Stimulated activated naive CD4-positive, alpha-beta T cell (primary cell): ENCODE data around the gene ZC3H10.
"Not testable (repeated sequence)": the region's sequence is repeated elsewhere in the genome, so short reads cannot be mapped to it uniquely, and the experiment has no call there.

Experiments used
- DNase-seq, 6 experiments: peaks; one replicate each; lab custom pipeline; 2025; lab: John Stamatoyannopoulos, UW

ZC3H10 gene

DNA sequence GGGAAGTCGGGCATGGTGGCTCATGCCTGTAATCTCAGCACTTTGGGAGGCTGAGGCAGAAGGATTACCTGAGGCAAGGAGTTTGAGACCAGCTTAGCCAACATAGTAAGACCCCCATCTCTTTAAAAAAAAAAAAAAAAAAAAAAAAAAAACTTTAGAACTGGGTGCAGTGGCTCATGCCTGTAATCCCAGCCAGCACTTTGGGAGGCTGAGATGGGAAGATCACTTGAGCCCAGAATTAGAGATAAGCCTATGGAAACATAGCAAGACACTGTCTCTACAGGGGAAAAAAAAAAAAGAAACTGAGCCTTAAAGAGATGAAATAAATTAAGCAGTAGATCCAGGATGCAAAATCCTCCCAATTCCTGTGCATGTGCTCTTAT is 15.4 kb upstream of the ZC3H10 start:
- no peak for DNase-seq

GRCh38 chr12:56103066-56103711 is 14.9 kb upstream of the ZC3H10 start:
- peak in 3 of 6 experiments; percentile 61 to 74 (median 63) for DNase-seq

DNA sequence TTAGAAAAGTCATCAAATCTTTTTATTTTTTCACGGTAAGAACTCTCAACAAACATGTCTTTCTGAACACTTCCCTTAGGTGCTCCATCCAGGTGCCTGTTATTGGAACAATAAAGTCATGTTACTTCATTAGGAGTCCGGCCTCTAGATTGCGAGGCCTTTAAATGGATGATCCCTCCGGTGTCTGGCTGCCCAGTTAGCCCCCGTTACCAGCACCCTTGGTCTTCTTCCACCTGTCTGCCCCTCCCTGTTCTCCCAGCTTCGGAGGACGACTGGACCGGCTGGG is 14.3 kb upstream of the ZC3H10 start:
- no peak for DNase-seq

DNA sequence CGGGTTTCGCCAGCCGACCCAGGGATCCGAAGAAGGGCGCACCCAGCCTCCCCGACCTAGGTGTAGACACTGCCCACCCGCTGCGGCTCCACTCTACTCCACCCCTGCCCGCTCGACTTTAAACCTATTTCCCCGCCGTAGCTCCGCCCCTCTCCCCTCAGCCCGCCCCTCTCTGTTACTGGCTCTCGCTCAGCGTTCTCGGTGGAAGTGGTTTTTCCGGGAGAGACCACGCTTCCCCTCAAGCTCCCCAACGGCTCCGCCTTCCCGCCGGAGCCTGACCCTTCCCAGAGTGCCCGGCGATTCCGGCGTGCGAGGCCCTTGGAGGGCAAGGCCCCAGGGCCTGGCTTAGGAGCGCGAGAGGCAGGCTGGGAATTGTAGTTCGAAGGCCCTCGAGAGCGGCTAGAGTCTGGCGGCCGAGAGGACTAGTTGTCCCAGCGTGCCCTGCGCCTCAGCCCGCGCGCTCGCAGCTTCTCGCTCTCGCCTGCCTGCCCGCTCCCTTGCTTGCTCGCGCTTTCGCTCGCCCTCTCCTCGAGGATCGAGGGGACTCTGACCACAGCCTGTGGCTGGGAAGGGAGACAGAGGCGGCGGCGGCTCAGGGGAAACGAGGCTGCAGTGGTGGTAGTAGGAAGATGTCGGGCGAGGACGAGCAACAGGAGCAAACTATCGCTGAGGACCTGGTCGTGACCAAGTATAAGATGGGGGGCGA is 13.8 kb upstream of the ZC3H10 start, which contains the start of gene PA2G4:
Gene PA2G4, plus strand, starts transcription at position 451 of the 706 bp plus-strand sequence. Its CDS starts 179 bp downstream, at position 630.
- DNase-seq, result peak; percentile 89 to 96 (median 94)

DNA sequence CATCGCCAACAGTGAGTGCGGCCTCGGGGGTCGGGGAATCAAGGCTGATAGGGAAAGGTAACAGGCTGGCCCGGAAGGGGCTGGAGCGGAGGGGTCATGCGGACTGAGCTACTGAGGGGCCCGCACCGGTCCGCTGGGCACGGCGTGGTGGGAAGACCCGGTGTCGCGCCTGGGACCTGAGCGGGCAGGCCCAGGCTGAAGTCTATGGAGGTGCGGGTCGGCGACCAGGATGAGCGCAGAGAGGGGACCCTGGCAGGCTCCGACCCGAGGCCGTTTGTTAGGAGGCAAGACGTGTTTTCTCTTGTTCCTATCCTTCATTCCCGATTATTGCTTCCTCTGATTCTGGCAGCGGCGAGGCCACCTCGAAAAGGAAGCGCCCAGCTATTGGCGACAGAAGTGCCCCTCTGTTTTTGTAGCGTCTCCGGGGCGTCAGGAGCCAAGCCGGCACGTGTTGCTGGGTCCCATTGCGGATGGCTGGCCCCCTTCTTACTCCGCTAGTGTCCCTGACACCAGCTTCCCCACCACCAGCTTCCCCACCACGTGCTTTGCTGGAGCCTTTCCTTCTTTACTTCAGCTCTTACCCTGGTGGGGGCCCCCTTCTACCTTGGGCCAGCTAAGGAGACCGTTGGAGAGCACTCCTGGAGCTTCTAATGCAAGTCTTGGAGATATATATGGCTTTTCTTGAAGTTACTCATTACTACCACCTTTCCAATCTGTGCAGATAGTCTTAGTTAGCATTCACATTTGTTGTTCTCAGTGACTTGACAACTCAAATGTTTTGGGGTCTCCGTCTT is 13.1 kb upstream of the ZC3H10 start:
- no peak for DNase-seq

GRCh38 chr12:56105609-56105902 is 12.5 kb upstream of the ZC3H10 start:
- no peak for DNase-seq

- DNase-seq, result no peak
These were observed 10.8 kb upstream of the ZC3H10 start for GRCh38 chr12:56107242-56107641.

DNA sequence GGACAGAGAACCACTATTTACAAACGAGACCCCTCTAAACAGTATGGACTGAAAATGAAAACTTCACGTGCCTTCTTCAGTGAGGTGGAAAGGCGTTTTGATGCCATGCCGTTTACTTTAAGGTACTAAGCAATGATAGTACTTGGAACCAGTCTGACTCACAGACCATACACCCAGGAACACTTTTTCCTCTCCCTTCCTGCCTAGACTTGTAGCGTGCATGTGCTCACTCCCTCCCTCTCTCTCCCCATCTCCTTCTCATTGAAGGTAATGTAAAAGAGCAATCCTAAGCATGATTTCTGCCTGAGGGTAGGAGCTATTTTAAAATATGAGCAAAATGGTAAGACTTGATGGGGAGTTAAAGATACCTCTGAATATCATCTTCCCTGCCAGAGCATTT is 7.5 kb upstream of the ZC3H10 start:
- DNase-seq, result no peak

GRCh38 chr12:56114084-56114483 is 4.0 kb upstream of the ZC3H10 start:
- DNase-seq, result no peak

DNA sequence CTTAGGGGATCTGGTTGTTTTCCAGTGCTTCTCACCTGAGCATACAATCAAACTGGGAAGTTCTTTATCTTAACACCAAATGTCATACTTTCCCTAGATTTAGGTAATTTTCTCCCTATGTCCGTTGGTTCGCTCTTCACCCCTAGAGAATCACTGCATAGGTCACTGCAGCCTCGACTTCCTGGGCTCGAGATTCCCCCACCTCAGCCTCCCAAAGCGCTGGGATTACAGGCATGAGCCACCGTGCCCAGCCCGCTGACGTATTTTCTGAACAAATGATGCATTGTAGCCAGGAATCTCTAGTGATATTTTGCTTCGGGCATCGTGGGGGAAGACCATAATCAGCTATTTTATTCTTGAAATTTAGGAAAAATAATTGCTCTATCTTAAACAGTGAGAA is 2.7 kb upstream of the ZC3H10 start:
- DNase-seq, result no peak

DNA sequence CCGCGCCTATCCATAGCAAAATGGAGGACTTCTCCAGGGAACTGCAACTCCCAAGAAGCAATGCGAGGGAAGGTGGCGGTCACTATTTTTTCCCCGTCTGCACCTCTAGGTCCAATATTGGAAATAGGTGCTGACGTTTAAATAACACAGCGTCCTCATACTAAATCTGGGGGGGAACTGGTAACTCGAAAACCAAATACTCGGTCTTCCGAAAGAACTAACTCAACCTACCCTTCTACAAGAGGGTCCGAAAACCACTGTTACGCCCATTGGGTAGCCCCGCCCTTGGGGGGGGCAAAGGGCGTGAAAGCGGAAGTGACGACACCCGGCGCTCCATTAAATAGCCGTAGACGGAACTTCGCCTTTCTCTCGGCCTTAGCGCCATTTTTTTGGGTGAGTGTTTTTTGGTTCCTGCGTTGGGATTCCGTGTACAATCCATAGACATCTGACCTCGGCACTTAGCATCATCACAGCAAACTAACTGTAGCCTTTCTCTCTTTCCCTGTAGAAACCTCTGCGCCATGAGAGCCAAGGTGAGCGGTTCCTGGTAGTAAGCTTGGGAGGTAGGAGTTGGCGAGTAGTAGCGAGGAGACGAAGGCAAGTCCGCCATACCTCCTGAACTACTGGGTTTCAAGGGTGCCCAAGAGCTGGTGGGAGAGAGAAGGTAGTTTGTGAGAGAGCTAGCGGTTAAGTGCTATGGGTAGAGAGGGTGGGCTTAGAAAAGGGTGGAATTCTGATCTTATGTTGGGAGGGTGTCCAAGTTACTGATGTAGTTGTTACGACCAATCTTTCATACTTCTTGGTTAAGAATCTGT is 1.6 kb upstream of the ZC3H10 start, which contains the start of gene RPL41:
Gene RPL41, plus strand, starts transcription at position 367 of the 815 bp plus-strand sequence.
- peak; percentile 87 to 98 (median 91) for DNase-seq

DNA sequence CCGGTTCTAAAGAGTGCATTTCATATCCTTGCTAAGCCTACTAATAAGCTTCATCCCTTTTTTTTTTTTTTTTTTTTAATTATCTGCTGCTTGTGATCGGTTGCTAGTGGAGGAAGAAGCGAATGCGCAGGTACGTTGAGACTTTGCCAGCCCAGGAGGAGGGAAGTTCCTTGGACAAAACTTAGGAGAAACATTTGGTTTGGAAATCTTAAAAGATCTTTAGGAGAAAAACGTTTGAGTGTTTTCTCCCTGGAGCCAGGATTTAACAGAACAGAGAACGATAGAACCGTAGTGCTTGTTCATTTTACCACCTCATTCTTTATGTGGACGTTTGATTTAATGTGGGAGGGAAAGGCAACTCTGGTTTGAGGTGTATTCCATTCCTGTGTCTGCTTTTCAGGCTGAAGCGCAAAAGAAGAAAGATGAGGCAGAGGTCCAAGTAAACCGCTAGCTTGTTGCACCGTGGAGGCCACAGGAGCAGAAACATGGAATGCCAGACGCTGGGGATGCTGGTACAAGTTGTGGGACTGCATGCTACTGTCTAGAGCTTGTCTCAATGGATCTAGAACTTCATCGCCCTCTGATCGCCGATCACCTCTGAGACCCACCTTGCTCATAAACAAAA is 872 bp upstream of the ZC3H10 start:
- not testable (repeated sequence) for DNase-seq

GRCh38 chr12:56118688-56119357 is 757 bp downstream of the ZC3H10 start:
- DNase-seq, result no peak

GRCh38 chr12:56119361-56119796 is 1.3 kb downstream of the ZC3H10 start:
- peak; percentile 24 to 64 (median 56) for DNase-seq

- DNase-seq, result no peak
These were observed 2.2 kb downstream of the ZC3H10 start for GRCh38 chr12:56120158-56120846.

- DNase-seq, result no peak
These were observed 3.3 kb downstream of the ZC3H10 start for GRCh38 chr12:56121204-56121870.

DNA sequence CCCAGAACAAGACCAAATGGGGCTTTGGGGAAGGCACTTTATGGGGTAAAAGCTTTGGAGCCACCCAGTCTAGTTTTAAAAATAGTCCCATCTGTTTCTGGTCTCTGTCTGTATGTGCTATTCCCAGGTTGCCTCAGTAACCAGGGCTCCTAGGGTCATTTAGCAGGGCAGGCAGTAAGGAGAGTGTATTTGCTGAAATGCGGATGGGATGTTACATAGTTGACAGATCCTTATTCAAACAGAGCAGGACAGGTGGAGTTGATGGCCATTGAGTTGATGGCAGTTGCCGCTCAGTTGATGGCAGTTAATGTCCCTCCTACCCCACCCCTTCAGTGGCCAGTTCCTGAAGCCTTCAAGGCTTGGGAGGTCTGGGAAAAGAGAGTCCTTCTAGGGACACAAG is 4.6 kb downstream of the ZC3H10 start:
- no peak for DNase-seq

DNA sequence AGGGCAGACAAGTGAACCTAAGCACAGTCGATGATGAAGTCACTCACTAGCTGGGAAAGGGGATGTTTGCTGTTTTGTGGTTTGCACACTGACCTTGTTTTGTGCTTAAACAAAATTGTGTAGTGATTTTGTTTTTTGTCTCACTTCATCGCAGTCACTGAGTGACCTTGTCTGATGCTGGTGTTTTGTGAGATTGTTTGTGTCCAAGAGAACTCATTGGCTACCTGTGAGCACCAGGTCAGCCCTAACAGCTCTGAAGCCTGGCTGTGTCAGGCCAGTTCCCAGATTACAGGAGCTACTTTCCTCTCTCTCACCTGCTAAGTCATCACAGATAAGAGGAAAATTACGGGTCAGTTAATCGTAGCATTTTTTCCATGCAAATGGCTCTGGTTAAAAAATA is 6.1 kb downstream of the ZC3H10 start:
- no peak for DNase-seq

DNA sequence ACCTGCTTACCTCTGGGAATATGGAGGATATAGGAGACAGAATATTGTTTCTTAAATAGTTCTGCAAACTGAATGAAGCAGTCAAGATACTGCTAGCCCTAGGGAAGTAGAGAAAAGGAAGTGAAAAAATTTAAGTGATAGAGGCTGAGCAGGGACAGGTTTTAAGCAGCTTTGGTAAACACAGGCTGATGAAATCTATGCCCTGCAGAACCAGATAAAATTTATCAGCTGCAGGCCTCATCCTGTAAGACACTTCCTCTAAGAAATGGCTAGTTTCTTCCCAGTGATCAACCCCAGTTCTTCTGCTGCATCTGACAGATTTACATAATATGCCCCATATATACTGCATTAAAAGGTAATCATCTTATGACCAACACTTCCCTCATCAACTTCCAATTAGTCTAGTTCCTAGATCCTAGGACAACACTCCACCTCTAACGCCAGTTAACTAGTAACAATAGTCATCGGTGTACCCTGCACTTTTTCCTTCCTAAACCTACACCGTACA is 8.7 kb downstream of the ZC3H10 start:
- DNase-seq, result peak in 1 of 6 experiments; percentile 37

GRCh38 chr12:56127485-56127887 is 9.4 kb downstream of the ZC3H10 start:
- DNase-seq, result no peak
